ENCODE results near the gene SP4. TPM values are rescaled to one million over a fixed set of nuclear protein-coding genes. Genes with fewer than 3 reads are reported as not detected.

The SP4 gene
- total RNA-seq, 4 donors from 2014 or later = 4.2 to 16.5 (median 5.1) TPM

DNA sequence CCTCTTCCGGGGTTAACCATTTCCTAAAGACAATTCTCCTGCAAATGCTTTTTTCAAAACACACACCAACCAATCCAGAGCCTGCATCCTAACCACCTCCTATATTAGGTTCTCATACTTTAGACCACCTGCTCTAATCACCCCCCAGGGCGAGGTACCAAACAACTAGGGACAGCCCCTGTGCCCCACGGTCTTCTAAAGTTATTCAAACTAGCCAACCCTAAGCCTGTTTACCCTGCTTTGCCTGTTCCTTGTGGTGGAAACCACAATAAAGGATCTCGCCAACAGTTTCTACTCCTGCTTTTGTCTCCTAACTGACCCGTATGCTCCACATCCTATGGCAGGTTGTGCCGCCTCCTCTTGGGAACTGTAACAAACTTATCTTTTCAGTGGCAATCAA is 21.1 kb downstream of the SP4 start:
- no peaks in the 10 kb centered on the region for H3K27me3 ChIP-seq
- H3K9me3 ChIP-seq = no peaks in the 10 kb centered on the region
- no peak for TF ChIP-seq POLR2A (IDR thresholded peaks at IDR 0.05)
- TF ChIP-seq, protein P1, sequence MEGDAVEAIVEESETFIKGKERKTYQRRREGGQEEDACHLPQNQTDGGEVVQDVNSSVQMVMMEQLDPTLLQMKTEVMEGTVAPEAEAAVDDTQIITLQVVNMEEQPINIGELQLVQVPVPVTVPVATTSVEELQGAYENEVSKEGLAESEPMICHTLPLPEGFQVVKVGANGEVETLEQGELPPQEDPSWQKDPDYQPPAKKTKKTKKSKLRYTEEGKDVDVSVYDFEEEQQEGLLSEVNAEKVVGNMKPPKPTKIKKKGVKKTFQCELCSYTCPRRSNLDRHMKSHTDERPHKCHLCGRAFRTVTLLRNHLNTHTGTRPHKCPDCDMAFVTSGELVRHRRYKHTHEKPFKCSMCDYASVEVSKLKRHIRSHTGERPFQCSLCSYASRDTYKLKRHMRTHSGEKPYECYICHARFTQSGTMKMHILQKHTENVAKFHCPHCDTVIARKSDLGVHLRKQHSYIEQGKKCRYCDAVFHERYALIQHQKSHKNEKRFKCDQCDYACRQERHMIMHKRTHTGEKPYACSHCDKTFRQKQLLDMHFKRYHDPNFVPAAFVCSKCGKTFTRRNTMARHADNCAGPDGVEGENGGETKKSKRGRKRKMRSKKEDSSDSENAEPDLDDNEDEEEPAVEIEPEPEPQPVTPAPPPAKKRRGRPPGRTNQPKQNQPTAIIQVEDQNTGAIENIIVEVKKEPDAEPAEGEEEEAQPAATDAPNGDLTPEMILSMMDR (IDR thresholded peaks at IDR 0.05) = no peak
- no peaks in the 10 kb centered on the region for H3K36me3 ChIP-seq
- no peak for DNase-seq
- H3K4me1 ChIP-seq = no peaks in the 10 kb centered on the region
- no peak overlapping the region for H3K27ac ChIP-seq
- H3K4me3 ChIP-seq = no peak overlapping the region

DNA sequence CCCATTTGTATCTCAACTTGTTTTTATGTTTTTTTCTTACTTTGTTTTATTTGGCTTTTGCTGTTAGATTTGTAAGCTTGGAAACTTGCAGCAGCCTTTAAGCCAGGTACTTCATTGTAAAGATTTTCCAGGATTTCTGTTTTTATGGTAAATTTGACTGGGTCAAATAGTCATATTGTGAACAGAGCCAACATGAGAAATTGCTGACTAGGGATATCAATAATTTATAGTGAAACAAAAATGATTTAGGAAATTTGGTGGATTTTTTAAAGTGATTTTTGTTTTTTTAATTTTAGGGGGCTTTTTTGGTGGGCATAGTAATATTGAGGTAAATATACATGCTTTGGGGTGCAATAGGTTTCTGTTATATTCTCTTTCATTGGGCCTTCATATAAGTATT is 22.2 kb downstream of the SP4 start:
- Histone ChIP-seq H3K9me3 (no peaks in the 10 kb centered on the region), H3K27me3 (no peaks in the 10 kb centered on the region), H3K4me3 (no peak overlapping the region), H3K36me3 (no peaks in the 10 kb centered on the region), H3K4me1 (no peaks in the 10 kb centered on the region), H3K27ac (no peak overlapping the region)
- TF ChIP-seq, protein P1 (IDR thresholded peaks at IDR 0.05) = no peak
- TF ChIP-seq POLR2A (IDR thresholded peaks at IDR 0.05) = no peak
- DNase-seq = no peak

DNA sequence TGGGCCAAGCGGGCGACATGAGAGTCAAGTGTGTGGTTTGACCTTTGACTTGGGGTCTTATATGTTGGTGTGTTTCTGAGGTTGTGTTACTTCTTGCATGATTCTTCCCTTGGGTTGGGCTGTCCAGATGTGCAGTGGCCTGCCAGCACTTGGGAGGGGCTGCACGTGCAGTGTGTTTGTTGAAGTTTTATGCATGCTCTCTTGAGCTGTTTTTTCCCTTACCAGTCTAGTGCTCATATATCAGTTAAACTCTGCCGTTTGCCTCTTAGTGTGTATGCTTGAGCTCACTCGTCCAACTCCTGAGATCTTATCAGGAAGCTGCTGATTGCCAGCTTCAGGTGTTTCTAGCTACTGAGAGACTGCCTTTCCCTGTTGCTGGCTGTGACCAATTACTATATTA is 23.1 kb downstream of the SP4 start:
- no peak for DNase-seq
- Histone ChIP-seq H3K36me3 (no peaks in the 10 kb centered on the region), H3K4me1 (no peaks in the 10 kb centered on the region), H3K27ac (no peak overlapping the region), H3K9me3 (no peaks in the 10 kb centered on the region), H3K4me3 (no peak overlapping the region), H3K27me3 (no peaks in the 10 kb centered on the region)
- no peak for TF ChIP-seq POLR2A (IDR thresholded peaks at IDR 0.05)
- TF ChIP-seq, protein P1 (IDR thresholded peaks at IDR 0.05) = no peak

DNA sequence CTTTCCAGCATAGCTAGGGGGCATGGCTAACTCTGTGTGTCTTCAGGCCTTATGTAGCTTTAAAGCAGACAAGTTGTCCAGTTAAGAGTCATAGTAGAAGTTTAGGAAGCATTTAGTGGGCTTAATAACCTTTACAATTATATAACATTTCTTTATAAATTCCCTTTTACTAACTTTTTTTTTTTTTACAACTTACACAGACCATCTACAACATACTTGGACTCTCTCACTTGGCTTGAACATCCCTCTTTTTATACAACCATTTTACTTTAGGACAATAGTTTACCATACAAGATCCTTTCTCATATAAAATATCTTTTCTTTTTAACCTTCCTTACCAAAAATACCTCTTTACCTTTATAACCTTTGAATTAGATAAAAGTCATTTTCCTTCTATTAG is 26.3 kb downstream of the SP4 start:
- Histone ChIP-seq H3K4me3 (no peak overlapping the region), H3K27ac (no peak overlapping the region), H3K27me3 (no peaks in the 10 kb centered on the region), H3K9me3 (no peaks in the 10 kb centered on the region), H3K4me1 (no peaks in the 10 kb centered on the region), H3K36me3 (no peaks in the 10 kb centered on the region)
- TF ChIP-seq, protein P1 (IDR thresholded peaks at IDR 0.05) = no peak
- TF ChIP-seq POLR2A (IDR thresholded peaks at IDR 0.05) = no peak
- no peak for DNase-seq

DNA sequence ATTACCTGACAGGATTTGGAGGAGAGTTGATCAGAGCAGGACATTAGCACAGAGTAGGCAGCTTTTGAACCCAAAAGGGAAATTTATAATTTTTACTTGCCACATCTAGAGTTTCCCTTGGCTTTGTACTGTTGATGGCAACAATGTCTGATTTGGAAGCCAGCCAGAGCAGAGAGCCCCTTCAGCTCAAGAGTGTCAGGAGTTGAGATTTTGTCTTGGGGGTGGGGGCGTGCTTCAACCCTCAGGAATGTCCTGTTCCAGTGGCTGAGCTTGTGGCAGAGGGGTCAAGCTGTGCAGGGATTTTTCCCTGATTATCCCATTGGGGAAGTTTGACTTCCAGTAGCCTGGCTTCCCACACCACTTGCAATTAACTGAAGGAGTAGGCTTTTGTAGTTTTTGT is 27.0 kb downstream of the SP4 start:
- no peaks in the 10 kb centered on the region for H3K4me1 ChIP-seq
- no peaks in the 10 kb centered on the region for H3K9me3 ChIP-seq
- no peak overlapping the region for H3K4me3 ChIP-seq
- no peak overlapping the region for H3K27ac ChIP-seq
- TF ChIP-seq, protein P1 (IDR thresholded peaks at IDR 0.05) = no peak
- no peak for TF ChIP-seq POLR2A (IDR thresholded peaks at IDR 0.05)
- no peak for DNase-seq
- no peaks in the 10 kb centered on the region for H3K27me3 ChIP-seq
- H3K36me3 ChIP-seq = no peaks in the 10 kb centered on the region

DNA sequence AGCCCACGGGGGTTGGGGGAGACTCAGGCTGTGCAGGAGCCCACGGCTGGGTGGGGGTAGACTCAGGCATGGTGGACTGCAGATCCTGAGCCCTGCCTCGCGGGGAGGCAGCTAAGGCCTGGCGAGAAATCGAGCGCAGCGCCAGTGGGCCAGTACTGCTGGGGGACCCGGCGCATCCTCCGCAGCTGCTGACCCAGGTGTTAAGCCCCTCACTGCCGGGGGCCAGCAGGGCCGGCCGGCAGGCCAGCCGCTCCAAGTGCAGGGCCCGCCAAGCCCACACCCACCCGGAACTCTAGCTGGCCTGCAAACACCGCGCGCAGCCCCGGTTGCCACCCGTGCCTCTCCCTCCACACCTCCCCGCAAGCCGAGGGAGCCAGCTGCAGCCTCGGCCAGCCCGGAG is 33.4 kb downstream of the SP4 start:
- Histone ChIP-seq H3K27ac (no peak overlapping the region), H3K4me1 (no peaks in the 10 kb centered on the region), H3K27me3 (no peaks in the 10 kb centered on the region), H3K9me3 (no peaks in the 10 kb centered on the region), H3K36me3 (peaks cover 0 to 9% (median 0%) of the 10 kb centered on the region in 3 donors), H3K4me3 (no peak overlapping the region)
- no peak for DNase-seq
- TF ChIP-seq, protein P1 (IDR thresholded peaks at IDR 0.05) = no peak
- TF ChIP-seq POLR2A (IDR thresholded peaks at IDR 0.05) = no peak

All from Peyer's patch (tissue), 4 donors.